Ascending aorta (tissue), 2 donors: ENCODE data around the gene GNB5. TPM values are rescaled to one million over a fixed set of nuclear protein-coding genes. Genes with fewer than 3 reads are reported as not detected.

Experiments
- DNase-seq, 2 donors: peaks; one replicate each; pipeline ENCODE4 v3.0.0-alpha.2; 2019; ENCODE audit warnings: low spot score in 2 of 2
- H3K27ac ChIP-seq, 2 donors: fragments of 200-600 bp; sonication (generic); one replicate each; pipeline ENCODE4 v1.5.1; 2016 to 2017; ENCODE audit warnings: mild to moderate bottlenecking in 1 of 2
- H3K27me3 ChIP-seq: fragments of 200-600 bp; sonication (generic); one replicate; pipeline ENCODE4 v1.5.1; 2017
- H3K36me3 ChIP-seq, 2 donors: fragments of 200-600 bp; sonication (generic); one replicate each; pipeline ENCODE4 v1.5.1; 2016
- H3K4me1 ChIP-seq, 2 donors: fragments of 200-600 bp; sonication (generic); one replicate each; pipeline ENCODE4 v1.5.1; 2016 to 2017; ENCODE audit warnings: mild to moderate bottlenecking in 1 of 2
- H3K4me3 ChIP-seq, 2 donors: fragments of 200-600 bp; sonication (generic); one replicate each; pipeline ENCODE4 v1.5.1; 2016 to 2017; ENCODE audit warnings: mild to moderate bottlenecking in 1 of 2
- H3K9me3 ChIP-seq, 2 donors: fragments of 200-600 bp; sonication (generic); one replicate each; pipeline ENCODE4 v1.5.1; 2016
- intact Hi-C: fragments of 100-400 bp; cut with DNase I; formaldehyde crosslinking; loops from one replicate; pipeline ENCODE4 v1.15.1; 2023
- total RNA-seq: library from RNA; depleted of rRNA; stranded (reverse); fragments of >200 nt; gene quantifications from one replicate; pipeline ENCODE4 v1.1.0, GENCODE V29; 2016
- TF ChIP-seq, protein P1 (sequence below), 3 experiments: fragments of 200-600 bp in 2 of 3; fragments of 450-650 bp in 1 of 3; sonication (generic) in 2 of 3; IDR thresholded peaks; one replicate each; pipeline ENCODE4 v1.5.1; 2016 to 2019; ENCODE audit warnings: antibody characterized with exemption in 3 of 3, mild to moderate bottlenecking in 1 of 3, moderate library complexity in 1 of 3

The GNB5 gene
- total RNA-seq, 1 donor from 2014 or later, result 8.8 TPM

- Histone ChIP-seq H3K9me3 (no peaks in the 10 kb centered on the region), H3K27ac (no peak overlapping the region), H3K4me1 (no peaks in the 10 kb centered on the region), H3K4me3 (no peak overlapping the region), H3K27me3 (no peaks in the 10 kb centered on the region), H3K36me3 (peaks cover 21 to 62% of the 10 kb centered on the region in 2 donors)
- intact Hi-C loops, result no loop called here
- DNase-seq, result no peak
- TF ChIP-seq, protein P1, sequence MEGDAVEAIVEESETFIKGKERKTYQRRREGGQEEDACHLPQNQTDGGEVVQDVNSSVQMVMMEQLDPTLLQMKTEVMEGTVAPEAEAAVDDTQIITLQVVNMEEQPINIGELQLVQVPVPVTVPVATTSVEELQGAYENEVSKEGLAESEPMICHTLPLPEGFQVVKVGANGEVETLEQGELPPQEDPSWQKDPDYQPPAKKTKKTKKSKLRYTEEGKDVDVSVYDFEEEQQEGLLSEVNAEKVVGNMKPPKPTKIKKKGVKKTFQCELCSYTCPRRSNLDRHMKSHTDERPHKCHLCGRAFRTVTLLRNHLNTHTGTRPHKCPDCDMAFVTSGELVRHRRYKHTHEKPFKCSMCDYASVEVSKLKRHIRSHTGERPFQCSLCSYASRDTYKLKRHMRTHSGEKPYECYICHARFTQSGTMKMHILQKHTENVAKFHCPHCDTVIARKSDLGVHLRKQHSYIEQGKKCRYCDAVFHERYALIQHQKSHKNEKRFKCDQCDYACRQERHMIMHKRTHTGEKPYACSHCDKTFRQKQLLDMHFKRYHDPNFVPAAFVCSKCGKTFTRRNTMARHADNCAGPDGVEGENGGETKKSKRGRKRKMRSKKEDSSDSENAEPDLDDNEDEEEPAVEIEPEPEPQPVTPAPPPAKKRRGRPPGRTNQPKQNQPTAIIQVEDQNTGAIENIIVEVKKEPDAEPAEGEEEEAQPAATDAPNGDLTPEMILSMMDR (IDR thresholded peaks at IDR 0.05), result no peak
Observed at GRCh38 chr15:52150043-52150825, 41.0 kb downstream of the GNB5 start.

GRCh38 chr15:52148403-52148802 is 42.8 kb downstream of the GNB5 start:
- Histone ChIP-seq H3K27ac (no peak overlapping the region), H3K4me3 (no peak overlapping the region), H3K9me3 (no peaks in the 10 kb centered on the region), H3K36me3 (peaks cover 25 to 74% of the 10 kb centered on the region in 2 donors), H3K27me3 (no peaks in the 10 kb centered on the region), H3K4me1 (no peaks in the 10 kb centered on the region)
- intact Hi-C loops, result loop anchor here (10.0 kb wide), 1 partner anchor 174 kb away; the partner anchor contains the start of gene LEO1
- DNase-seq, result no peak
- TF ChIP-seq, protein P1 (IDR thresholded peaks at IDR 0.05), result no peak

DNA sequence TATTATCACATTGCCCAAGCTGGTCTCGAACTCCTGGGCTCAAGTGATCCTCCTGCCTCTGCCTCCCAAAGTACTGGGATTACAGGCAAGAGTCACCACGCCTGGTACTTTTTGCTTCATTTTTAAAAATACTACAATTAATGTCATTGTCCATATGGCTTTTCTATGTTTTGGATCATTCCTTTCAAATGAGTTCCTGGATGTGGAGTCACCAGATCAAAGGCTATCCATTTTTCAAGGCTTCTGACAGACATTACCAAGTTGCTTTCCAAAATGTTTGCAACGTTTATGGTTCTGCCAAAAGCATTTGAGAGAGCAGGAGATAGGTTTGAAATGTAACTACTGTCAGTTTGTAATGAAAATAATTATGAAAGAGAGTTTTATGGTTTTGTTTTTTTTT is 44.4 kb downstream of the GNB5 start:
- H3K36me3 ChIP-seq, result peaks cover 19 to 63% of the 10 kb centered on the region in 2 donors
- no peak overlapping the region for H3K27ac ChIP-seq
- H3K27me3 ChIP-seq, result no peaks in the 10 kb centered on the region
- no peaks in the 10 kb centered on the region for H3K9me3 ChIP-seq
- TF ChIP-seq, protein P1 (IDR thresholded peaks at IDR 0.05), result no peak
- H3K4me1 ChIP-seq, result no peaks in the 10 kb centered on the region
- no peak overlapping the region for H3K4me3 ChIP-seq
- intact Hi-C loops, result loop anchor here (10.0 kb wide), 1 partner anchor 172 kb away; the partner anchor contains the start of gene LEO1
- no peak for DNase-seq

GRCh38 chr15:52146261-52146660 is 44.9 kb downstream of the GNB5 start:
- H3K9me3 ChIP-seq, result no peaks in the 10 kb centered on the region
- TF ChIP-seq, protein P1 (IDR thresholded peaks at IDR 0.05), result no peak
- no peak for DNase-seq
- no peaks in the 10 kb centered on the region for H3K4me1 ChIP-seq
- H3K27me3 ChIP-seq, result no peaks in the 10 kb centered on the region
- H3K27ac ChIP-seq, result no peak overlapping the region
- no peak overlapping the region for H3K4me3 ChIP-seq
- intact Hi-C loops, result loop anchor here (10.0 kb wide), 1 partner anchor 171 kb away; the partner anchor contains the start of gene LEO1
- peaks cover 14 to 59% of the 10 kb centered on the region in 2 donors for H3K36me3 ChIP-seq

DNA sequence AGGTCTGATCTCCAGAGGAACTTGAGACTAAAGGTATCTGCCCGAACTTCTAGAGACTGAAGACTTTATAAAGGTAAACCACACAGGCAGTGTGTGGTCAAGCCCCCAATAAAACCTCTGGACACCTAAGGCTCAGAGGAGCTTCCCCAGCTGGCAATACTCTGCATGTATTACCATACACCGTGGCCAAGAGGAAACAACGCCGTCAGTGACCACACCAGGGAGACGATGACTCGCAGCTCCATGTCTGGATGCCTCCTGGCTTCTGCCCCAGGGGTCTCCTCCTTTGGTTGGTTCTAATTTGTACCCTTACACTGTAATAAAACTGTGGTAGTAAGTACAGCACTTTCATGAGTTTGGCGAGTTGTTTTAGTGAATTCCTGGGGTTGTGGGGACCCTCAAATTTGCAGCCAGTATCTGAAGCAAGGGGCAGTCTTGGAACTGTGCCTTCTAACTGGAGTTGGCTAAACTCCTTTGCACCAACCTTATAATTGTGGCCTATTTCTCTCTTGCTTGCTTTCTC is 46.5 kb downstream of the GNB5 start:
- TF ChIP-seq, protein P1 (IDR thresholded peaks at IDR 0.05), result no peak
- intact Hi-C loops, result loop anchor here (10.0 kb wide), 1 partner anchor 170 kb away; the partner anchor contains the start of gene LEO1
- peaks cover 14 to 48% of the 10 kb centered on the region in 2 donors for H3K36me3 ChIP-seq
- no peak overlapping the region for H3K27ac ChIP-seq
- H3K27me3 ChIP-seq, result no peaks in the 10 kb centered on the region
- no peak overlapping the region for H3K4me3 ChIP-seq
- no peaks in the 10 kb centered on the region for H3K4me1 ChIP-seq
- H3K9me3 ChIP-seq, result no peaks in the 10 kb centered on the region
- DNase-seq, result no peak
